ENCODE measurements around the gene ERI2. TPM values are rescaled to one million over a fixed set of nuclear protein-coding genes. Genes with fewer than 3 reads are reported as not detected.

ERI2 gene
- total RNA-seq, 1 donor from 2014 or later, result 10.0 TPM

Other genes with a start within 250 kb of the ERI2 start
- not detected for gene ACSM2B, start 230.1 kb downstream of the ERI2 start, total RNA-seq
- not detected for gene ACSM1, start 108.8 kb downstream of the ERI2 start, total RNA-seq
- 17.2 TPM for gene THUMPD1, start 64.7 kb downstream of the ERI2 start, total RNA-seq
- 8.7 TPM for gene ACSM3, start 42.5 kb downstream of the ERI2 start, total RNA-seq
- 5.1 TPM for gene REXO5, start 55 bp upstream of the ERI2 start, total RNA-seq
- gene DCUN1D3, start 93.9 kb upstream of the ERI2 start, total RNA-seq, result 14.6 TPM
- gene LYRM1, start 94.3 kb upstream of the ERI2 start, total RNA-seq, result 49.8 TPM